SJCRH30 (cell line): ENCODE data around the gene IPO5. TPM values are rescaled to one million over a fixed set of nuclear protein-coding genes. Genes with fewer than 3 reads are reported as not detected.

Experiments
- total RNA-seq: library from RNA; depleted of rRNA; stranded (reverse); fragments of >200 nt; shearing (Covaris generic); gene quantifications from 2 replicates; pipeline ENCODE4 v1.2.3, GENCODE V29; 2014; rRNA removed

The IPO5 gene
- total RNA-seq, 1 experiment from 2014 or later: 288 TPM

Other genes starting within 250 kb of the IPO5 start
- 31.2 and 32.5 TPM in 2 replicates for gene FARP1, start 189.4 kb downstream of the IPO5 start, total RNA-seq
- not detected in 2 replicates for gene RNF113B, start 223.6 kb downstream of the IPO5 start, total RNA-seq